NCI-H2196 (cell line): ENCODE measurements around the gene NCBP1.
"Not testable (repeated sequence)": the region's sequence is repeated elsewhere in the genome, so short reads cannot be mapped to it uniquely, and the experiment has no call there.

Experiments
- DNase-seq: peaks from one replicate; lab custom pipeline; 2025; ENCODE audit not compliant: unreplicated experiment; lab: John Stamatoyannopoulos, UW

The NCBP1 gene

DNA sequence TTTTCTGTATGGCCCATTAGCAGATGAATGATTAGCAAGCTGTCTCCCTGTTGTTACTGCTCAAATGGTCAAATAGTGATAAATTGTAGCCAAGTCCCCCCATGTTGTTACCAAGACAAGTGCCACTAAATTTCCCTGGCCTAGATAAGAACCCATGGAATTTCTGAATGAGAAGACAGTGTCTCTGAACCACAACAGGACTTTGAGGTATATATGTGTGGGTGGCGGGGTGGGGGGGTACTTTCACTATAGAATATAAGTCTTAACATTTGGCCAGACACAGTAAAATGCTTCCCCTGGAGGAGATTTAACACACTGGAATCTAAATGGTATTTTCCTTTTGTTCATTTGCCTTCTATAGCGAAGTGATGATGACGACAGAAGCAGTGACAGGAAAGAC is 34.9 kb downstream of the NCBP1 start:
- DNase-seq, result no peak

DNA sequence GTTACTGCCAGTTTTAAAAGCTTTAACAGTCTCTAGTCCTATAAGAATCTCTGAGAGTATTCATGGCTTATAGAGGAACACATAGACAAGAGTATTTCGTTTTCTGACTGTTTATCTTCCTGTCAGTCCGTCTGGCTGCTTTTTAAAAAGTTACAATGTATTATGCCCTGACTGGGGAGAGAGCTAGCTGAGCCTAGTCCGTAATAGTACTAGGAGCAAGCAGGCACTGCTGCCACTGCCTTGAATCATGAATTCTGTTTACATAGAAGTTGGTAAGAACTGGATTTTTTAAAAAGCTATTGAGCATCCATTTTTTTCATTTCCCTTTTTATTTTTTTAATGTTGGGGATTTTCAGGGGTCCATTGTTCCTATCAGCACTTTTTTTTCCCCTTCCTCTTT is 37.0 kb downstream of the NCBP1 start:
- no peak for DNase-seq

DNA sequence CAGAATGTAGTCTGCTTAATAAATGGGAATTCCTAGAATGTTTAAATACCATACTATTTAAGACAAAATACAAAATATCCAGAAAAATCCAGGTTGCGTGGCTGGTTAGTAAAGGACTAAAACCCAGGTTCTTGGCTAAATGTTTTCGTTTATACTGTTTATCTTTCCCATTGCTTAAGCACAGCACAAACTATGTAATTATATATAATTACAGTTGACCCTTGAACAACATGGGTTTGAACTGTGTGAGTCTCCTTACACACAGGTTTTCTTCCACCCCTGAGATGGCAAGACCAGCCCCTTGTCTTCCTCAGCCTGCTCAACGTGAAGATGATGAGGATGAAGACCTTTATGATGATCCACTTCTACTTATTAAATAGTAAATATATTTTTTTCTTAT is 38.8 kb downstream of the NCBP1 start:
- DNase-seq, result no peak

DNA sequence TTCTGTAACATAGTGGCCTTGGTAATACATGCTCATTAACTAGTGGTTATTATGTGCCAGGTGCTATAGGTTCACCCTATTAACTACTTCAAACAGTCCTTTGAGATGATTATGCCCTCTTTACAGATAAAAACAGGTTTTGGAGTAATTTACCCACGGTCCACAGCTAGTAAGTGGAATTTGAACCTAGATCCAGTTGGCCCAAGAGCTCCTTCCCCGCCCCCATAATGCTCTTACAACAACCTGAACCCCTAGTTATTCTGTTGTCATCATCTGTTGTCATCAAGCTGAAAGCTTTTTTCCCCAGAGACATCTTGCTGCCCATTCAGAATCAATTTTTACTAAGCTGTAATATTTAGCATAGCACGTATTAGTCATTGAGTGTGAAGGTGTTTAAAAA is 40.3 kb downstream of the NCBP1 start:
- DNase-seq, result no peak

DNA sequence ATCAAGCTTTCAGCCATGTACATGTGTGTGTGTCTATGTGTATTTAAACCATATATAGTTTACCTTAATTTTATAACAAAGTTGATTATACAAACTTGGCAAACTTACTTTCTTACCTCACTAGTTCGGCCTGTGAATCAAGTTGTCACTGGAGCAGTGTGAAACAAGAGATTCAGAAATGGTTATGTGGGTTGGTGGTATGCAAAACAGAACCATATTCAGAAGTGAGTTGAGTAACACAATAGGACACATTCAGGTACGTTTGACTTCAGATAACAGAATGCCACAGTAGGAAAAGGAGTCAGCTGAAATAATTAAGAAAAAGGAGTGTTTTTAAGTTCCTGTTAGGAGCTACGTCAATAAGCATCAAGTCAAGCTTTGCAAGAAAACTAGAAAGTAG is 42.0 kb downstream of the NCBP1 start:
- DNase-seq, result no peak

DNA sequence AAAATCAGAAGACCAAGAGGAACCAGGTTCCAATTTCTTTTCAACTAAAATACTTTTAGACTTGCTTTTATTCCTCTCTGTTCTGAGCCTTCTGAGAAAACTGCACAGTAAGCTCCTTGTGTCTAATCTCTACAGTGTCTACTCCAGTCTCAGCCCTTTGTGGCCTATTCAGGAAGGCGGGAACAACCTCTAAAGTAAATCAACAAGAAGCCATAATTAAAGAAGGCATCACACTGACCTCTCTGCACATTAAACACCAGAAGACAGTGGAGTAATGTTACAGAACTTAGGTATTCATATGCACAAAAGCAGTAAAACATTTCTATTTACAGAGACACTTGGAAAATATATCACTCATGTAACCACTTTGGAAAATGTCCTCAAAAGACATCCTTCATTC is 48.6 kb downstream of the NCBP1 start:
- DNase-seq, result no peak

DNA sequence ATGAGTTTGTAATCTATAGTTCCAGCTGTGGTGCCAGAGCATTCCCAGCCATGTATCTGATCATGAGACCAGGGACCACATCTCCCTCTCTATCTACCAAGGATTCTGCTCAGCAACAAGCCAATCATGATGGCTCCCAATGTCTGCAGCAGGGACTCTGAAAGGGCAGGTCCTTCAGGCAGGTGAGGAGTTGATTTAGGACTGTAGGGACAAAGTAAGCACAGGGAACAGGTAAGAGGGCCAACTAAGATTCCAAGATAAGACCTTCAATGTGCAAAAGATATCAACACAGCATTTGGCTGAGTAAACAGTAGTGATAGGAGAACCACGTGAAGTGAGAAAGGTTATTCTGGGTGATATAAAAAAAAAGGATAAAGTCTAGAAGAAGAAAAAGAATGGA is 55.0 kb downstream of the NCBP1 start:
- no peak for DNase-seq

DNA sequence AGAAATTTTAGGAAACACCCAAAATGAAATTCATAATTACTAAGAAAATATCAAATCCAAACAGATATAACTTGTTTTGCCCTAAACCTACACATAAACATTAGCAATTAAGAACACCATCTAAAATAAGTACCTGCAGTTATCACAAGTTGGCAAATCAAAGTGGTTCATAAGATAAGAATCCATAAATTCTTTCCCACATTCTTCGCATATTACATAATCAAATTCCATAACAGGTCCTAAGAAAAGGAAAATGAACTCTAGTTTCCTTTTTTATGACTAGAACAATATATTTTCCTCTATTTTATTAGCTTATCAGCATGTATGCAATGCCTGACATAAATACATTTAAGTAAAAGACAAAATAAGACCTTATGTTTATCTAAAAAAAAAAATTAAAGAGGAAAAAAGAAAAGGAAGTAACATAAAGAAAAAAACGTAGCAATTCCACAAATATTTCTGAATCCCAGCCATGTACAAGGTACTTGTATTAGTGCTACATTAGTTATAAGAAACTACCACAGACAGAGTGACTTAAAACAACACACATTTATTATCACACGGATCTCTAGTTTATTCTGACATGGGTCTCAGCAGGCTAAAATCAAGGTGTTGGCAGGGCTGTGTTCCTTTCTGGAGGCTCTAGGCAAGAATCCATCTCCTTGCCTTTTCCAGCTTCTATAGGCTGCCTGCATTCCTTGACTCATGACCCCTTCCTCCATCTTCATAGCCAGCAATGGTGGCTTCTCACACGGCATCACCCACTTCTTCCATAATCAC is 56.0 kb downstream of the NCBP1 start:
- no peak for DNase-seq

DNA sequence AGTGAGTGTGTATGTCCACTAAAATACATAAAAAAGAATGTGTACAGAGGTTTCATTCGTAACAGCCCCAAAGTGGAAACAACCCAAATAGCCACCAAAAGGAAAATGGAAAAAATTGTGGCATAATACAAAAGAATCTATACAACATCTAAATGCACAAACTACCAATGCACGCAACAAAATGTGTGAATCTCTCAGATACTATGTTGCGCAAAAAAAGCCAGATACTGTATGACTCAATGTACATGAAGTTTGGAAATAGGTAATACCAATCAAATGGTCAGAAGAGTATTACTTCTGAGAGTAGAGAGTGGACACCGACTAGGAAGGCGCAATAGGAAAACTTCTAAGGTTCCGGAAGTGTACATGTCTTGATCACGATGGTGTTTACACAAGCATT is 61.1 kb downstream of the NCBP1 start:
- DNase-seq, result no peak

DNA sequence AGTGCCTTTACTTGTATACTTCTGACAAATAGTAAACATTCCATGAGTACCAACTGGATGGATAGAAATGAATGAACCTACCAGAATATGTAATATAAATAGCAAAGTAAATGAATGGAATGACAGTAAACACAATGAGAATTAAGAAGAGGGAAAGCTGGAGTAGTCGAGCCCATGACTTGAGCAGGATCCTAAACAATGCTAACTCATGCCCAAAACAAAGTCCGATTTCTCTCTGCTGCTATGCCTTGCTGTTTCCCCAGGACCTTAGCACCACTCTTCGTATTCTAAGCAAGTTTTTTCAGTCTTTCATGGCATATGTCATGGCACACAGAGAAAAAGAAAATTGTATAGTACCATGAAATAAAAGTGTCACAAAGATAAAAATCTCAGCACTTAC is 61.8 kb downstream of the NCBP1 start:
- no peak for DNase-seq

DNA sequence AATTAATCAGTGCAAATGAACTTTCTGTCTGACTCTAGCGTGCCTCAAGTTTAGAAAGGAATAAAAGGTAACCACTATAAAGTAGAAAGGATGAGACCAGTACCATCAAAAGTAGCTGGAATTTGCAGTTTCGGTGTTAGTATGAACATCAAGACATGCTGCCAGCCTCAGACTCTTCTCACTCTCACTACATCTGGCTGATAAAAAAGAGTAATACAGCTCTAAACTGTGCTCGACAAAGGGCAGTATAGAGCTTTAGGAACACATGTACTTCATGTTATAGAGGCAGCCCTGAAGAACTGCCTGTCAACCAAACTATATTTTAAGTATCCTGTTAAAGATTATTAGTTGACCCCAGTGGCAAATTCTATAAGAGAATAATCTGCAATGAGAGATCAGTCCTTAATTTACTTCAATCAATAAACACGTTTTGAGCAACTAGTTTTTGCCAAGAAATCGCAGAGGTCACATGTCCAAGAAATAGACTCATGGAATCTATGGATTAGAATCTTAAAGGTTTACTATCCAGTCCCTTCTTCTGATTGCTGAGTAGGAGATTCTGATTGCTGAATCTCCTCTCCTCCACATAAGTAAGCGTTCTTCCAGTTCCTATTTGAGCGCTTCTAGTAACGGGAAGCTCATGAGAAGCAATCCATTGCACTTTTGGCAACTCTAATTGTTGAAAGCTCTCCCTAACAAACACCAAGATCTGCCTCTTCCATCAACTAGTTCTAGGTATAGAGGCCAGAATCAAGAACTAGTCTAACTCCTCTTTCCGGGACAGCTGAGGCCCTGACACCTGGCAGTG is 62.6 kb downstream of the NCBP1 start:
- DNase-seq, result no peak

DNA sequence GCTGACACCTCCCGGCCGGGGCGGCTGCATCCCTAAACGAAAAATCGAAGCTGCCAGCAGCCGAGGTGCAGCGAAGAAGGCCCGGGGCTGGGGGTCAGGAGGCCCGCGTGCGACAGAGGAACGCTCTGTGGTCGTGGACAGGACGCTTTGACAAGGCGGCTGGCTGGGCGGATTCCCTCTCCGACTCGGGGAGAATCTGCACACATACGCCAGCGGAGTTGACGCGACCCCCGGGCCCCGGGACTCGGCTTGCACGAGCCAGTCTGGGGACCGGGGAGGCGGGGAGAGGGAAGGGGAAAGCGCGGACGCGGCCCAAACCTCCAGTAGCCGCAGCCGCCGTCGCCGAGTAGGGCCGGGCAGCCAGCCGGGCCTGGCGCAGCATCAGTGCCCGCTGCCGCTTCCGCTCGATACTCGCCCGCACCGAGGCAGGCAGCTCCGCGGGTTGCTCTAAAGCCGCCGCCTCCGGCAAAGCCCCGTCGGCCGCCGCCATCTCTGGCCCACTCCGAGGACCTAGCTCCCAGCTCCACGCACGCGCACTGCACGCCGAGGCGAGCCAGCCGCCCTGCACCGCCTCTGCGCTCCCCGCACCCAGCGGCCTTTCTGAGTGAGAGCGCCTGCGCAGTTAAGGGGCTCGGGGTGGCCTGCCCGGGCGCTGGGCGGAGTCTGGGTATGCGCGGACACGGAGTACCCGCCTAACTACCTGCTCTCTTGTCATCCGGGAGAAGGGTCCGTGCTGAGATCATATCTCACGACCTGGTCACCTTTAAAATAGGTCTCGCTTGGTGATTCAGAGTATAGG is 63.4 kb downstream of the NCBP1 start, which contains the start of gene XPA:
TSS of gene XPA (minus strand) at position 538 of the 799 bp plus-strand sequence. CDS start at position 490, 48 bp downstream.
- DNase-seq, result peak; percentile 97

DNA sequence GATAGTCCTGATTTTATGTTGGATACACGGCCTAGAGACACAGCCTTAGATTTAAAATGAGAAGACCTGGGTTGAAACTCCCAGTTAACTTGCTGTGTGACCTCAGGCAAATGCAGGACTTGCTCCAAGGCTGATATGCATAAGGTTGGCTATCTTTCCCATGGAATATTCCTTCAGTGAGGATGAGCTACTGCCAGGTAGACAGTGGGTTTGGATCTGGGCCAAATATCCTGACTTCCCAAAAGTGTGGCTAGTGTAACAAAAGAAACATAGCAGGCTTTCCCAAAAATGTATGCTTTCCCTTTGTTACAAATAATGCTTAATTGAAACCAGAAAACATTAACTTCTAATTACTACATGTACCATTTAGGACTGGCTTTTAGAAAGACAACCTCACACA is 64.2 kb downstream of the NCBP1 start:
- no peak for DNase-seq

DNA sequence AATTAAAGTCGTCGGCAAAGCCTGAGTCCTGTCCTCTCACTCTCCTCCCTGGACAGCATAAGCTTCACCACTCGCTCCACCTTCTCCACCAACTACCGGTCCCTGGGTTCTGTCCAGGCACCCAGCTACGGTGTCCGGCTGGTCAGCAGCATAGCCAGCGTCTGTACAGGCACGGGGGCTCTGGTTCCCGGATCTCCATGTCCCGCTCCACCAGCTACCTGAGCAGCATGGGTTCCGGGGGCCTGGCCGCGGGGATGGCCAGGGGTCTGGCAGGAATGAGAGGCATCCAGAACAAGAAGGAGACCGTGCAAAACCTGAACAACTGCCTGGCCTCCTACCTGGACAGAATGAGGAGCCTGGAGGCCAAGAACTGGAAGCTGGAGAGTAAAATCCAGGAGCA is 65.2 kb downstream of the NCBP1 start:
- DNase-seq, result no peak

DNA sequence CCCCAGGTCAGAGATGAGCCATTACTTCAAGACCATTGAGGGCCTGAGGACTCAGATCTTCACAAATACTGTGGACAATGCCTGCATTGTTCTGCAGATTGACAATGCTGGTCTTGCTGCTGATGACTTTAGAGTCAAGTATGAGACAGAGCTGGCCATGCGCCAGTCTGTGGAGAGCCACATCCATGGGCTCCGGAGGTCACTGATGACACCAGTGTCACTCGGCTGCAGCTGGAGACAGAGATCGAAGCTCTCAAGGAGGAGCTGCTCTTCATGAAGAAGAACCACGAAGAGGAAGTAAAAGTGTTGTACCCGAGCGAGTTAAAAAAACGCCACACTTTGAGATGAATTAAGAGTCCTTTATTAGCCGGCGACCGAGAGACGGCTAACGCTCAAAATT is 65.7 kb downstream of the NCBP1 start:
- not testable (repeated sequence) for DNase-seq

DNA sequence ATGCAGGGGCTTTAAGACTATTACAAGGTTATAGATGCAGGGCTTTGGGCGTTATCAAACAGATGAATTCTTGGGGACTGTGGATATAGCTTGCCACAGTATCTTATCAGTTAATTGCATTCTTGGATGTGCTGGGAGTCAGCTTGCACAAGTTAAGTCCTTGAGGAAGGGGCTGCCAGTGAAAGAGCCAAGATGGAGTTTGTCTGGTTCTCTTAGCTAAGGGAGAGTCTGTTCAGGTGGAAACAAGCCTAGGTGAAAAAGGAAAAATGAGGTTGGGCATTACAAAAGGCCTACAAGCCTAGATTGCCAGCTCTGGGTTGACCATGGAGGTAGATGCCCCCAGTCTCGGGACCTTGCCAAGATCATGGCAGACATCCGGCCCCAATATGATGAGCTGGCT is 66.2 kb downstream of the NCBP1 start:
- not testable (repeated sequence) for DNase-seq

DNA sequence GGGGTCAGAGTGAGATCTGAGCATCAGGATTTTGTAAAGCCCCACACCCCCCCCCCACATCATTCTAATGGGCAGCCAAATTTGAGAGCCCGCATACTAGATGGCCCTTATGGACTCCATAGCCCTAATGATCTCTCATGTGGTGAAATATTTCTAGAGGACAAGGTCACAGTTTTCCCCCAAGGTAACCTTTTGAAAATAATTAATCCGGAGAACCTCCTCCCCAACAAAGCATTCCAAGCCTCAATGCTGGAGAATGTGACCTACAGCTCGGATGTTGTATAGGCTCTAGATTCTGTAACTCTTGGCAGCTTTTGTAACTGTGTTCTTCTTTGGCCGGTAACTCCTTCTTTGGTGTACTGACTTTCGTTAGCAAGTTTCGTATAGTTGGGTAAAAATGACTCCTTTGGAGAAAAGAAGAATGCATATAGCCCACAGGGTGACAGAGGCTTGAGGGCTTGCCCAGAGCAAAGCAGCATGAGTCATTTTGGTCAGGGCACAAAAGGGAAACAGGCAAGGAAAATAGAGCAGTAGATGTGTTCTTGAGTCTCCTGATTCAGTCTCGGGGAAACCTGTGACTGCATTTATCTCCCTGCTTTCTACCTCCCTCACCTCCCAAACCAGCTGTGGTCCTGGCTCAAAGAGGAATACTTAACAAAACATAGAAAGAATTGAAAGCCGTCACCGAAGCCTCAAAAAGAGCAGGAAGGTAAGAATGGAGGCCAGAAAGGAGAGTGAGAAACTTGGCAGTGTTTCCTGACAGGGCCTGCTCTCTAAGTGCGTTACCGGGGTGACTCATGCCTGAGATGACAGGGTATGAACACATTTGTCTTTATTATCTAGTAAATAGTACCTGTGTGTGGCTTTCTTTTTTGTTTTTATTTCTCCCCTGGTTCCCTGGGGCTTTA is 70.1 kb downstream of the NCBP1 start:
- DNase-seq, result peak; percentile 54

DNA sequence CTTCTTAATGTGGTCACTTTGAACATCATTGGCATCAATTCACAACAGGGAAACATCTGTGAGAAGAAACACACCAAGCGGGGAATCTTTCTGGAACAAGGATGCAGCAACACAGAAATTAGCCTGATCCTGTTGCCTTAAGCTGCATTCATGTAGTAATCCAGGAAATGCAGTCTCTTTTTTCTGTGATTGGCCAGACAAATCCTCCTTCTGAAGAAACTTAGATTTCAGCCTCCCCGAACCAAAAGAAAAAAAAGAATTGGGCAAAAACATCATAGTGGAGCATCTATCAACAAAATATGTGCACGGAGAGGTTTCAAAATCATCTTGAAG is 70.7 kb downstream of the NCBP1 start:
- no peak for DNase-seq

DNA sequence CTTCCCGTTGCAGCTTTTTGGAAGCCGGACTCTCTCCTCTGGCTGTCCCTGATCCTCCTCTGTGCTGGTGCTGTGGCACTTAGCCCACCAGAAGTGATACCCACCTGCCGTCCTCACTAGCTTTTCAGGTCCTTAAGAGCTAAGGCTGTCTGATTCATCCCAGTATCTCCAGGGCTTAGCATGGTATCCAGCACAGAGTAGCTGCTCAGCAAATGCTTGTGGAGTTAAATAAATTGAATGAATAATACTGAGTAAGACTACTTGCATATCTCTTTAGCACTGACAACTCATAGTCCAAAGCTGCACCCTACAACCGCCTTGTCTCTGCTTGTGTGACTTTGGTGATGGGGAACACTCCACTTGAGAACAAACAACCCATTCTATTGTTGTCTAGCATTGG is 71.2 kb downstream of the NCBP1 start:
- no peak for DNase-seq

DNA sequence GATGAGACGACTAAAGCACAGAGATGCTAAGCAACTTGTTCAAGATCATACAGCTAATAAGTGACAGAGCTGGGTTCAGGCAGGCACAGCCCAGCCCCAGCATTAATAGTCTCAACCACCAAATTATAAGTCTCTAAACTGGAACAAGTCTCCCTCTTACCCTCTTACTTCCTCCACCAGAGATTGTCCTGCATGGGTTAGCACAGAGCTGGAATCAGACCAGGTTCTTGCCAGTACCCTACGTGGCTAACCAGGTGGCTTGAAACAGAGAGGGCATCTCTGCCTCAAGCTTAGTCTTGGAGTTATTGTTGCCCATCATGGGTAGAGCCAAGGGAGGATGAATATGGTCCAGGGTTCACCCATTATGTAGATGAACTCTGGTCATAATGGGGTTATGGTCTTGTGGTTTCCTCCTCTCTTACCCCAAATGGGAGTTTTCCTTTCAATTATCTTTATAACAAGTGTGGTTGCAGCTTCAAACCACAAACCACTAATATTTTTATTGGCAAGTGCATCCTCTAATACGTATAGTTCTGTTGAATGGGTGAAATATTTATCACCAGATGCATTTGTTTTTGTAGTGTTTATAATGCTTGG is 71.8 kb downstream of the NCBP1 start:
- DNase-seq, result no peak
